ENCODE results near the gene RASGRF1. TPM values are rescaled to one million over a fixed set of nuclear protein-coding genes. Genes with fewer than 3 reads are reported as not detected.

RASGRF1 gene
- total and polyA plus RNA-seq, 9 of the 15 experiments (the other 6 are each of a cell fraction or from before 2014, with no cell fraction given), result 0.03 to 0.58 (median 0.06) TPM; not detected in 1

- Histone ChIP-seq H3K27ac (ENCODE audit: extremely low read depth, low read depth, low read length) (no peak overlapping the region), H4K20me1 (replicated peaks; ENCODE audit: control insufficient read depth, insufficient read depth, low read length) (no peaks in the 10 kb centered on the region), H3K4me2 (ENCODE audit: insufficient read depth, low read length) (no peak overlapping the region), H3K4me3 (no peak overlapping the region), H2AFZ (ENCODE audit: low read depth, low read length) (no peak overlapping the region), H3K79me2 (ENCODE audit: control insufficient read depth, insufficient read depth, low read length) (peaks cover 9% of the 10 kb centered on the region; the same call in 1 of the 3 replicates), H3K9me1 (ENCODE audit: control insufficient read depth, insufficient read depth, low read length) (no peaks in the 10 kb centered on the region), H3K4me1 (replicated peaks in 1 of 2; ENCODE audit: control insufficient read depth in 2 of 2, insufficient read depth in 2 of 2, low read length in 2 of 2) (peaks cover 23 to 41% of the 10 kb centered on the region in 2 experiments), H3K36me3 (ENCODE audit: control insufficient read depth, insufficient read depth, low read length) (peaks cover 71% of the 10 kb centered on the region; the same call in 2 of the 3 replicates), H3K27me3 (ENCODE audit: control insufficient read depth in 2 of 2, insufficient read depth in 2 of 2, low read length in 2 of 2) (no peaks in the 10 kb centered on the region), H3K9me3 (replicated peaks; ENCODE audit: control insufficient read depth, insufficient read depth, low read depth, low read length) (no peaks in the 10 kb centered on the region), H3K9ac (ENCODE audit: insufficient read depth in 1 of 2, low read depth in 2 of 2, low read length in 2 of 2) (peak overlapping the region in 1 of 2 experiments; percentile 73; a peak in 2 of 4 replicates)
- ChIA-PET POLR2A (interaction anchor here (0.6 to 1.9 kb wide), 4 partner anchors 10 to 57 kb away, joined by 3 to 8 read pairs (median 6); partner anchors contain the start of gene CTSH), CTCF (ENCODE audit: low intra/inter-chr PET ratio) (no interaction called here)
- WGBS (ENCODE audit: insufficient coverage, low coverage, missing lambda C conversion rate), result 89% methylated on average over 12 of the region's 12 CpGs
- TSS peak; percentile 15 for BruUV-seq (replicated peaks)
- DNase-seq (ENCODE audit: extremely low read depth in 1 of 4, low spot score in 3 of 4), result no peak
- in situ Hi-C loops (cut with MboI) (no loop called here), intact Hi-C loops (cut with micrococcal nuclease) (no loop called here)
- TF ChIP-seq ZNF197 (CRISPR knock-in tag; IDR thresholded peaks at IDR 0.05; ENCODE audit: low read depth) (no peak), POLR2G (IDR thresholded peaks at IDR 0.05; ENCODE audit: low read depth, low read length) (0 out of 2 replicates have a peak, but pooled peaks have one; percentile 6), ZNF57 (CRISPR knock-in tag; IDR thresholded peaks at IDR 0.05) (no peak)
- TF ChIP-seq, protein P1, sequence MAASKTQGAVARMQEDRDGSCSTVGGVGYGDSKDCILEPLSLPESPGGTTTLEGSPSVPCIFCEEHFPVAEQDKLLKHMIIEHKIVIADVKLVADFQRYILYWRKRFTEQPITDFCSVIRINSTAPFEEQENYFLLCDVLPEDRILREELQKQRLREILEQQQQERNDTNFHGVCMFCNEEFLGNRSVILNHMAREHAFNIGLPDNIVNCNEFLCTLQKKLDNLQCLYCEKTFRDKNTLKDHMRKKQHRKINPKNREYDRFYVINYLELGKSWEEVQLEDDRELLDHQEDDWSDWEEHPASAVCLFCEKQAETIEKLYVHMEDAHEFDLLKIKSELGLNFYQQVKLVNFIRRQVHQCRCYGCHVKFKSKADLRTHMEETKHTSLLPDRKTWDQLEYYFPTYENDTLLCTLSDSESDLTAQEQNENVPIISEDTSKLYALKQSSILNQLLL (CRISPR knock-in tag; IDR thresholded peaks at IDR 0.05; ENCODE audit: borderline replicate concordance), result no peak
- ATAC-seq, result no peak
- no peak for FAIRE-seq
Measured at GRCh38 chr15:78933187-78933822, 157.3 kb downstream of the RASGRF1 start.
